Vagina (tissue), 2 donors: Measurements from ENCODE around the gene CYBC1. TPM values are rescaled to one million over a fixed set of nuclear protein-coding genes. Genes with fewer than 3 reads are reported as not detected.

Experiments
- DNase-seq, 2 donors: peaks; one replicate each; pipeline ENCODE4 v3.0.0-alpha.2; 2017; ENCODE audit errors: extremely low spot score in 2 of 2
- H3K27ac ChIP-seq: fragments of 200-600 bp; sonication (generic); one replicate; pipeline ENCODE4 v1.5.1; 2019
- H3K27me3 ChIP-seq: fragments of 200-600 bp; sonication (generic); one replicate; pipeline ENCODE4 v1.5.1; 2019
- H3K36me3 ChIP-seq, 2 donors: fragments of 200-600 bp; sonication (generic); one replicate each; pipeline ENCODE4 v1.5.1; 2017 to 2019
- H3K4me1 ChIP-seq: fragments of 200-600 bp; sonication (generic); one replicate; pipeline ENCODE4 v1.5.1; 2019
- H3K4me3 ChIP-seq, 2 donors: fragments of 200-600 bp; sonication (generic); 1 replicate in 1 of 2; 2 replicates in 1 of 2; pipeline ENCODE4 v1.5.1; 2016 to 2019
- H3K9me3 ChIP-seq: fragments of 200-600 bp; sonication (generic); one replicate; pipeline ENCODE4 v1.5.1; 2019
- POLR2A ChIP-seq, 2 donors: fragments of 450-650 bp; IDR thresholded peaks; one replicate each; pipeline ENCODE4 v1.6.1; 2017; ENCODE audit warnings: antibody characterized with exemption in 2 of 2, mild to moderate bottlenecking in 2 of 2, moderate library complexity in 2 of 2
- POLR2AphosphoS5 ChIP-seq, 2 donors: sonication (generic); formaldehyde crosslinking; IDR thresholded peaks; one replicate each; pipeline ENCODE4 v1.9.0; 2017; ENCODE audit warnings: antibody characterized with exemption in 2 of 2, mild to moderate bottlenecking in 2 of 2, low read depth in 1 of 2; ENCODE audit not compliant: insufficient read depth in 1 of 2
- intact Hi-C: fragments of 100-400 bp; cut with DNase I; formaldehyde crosslinking; loops from one replicate; pipeline ENCODE4 v1.15.1; 2023
- total RNA-seq: library from RNA; depleted of rRNA; stranded (reverse); fragments of >200 nt; gene quantifications from one replicate; pipeline ENCODE4 v1.2.3, GENCODE V29; 2016
- TF ChIP-seq, protein P1 (sequence below), 3 experiments: fragments of 450-650 bp in 2 of 3; fragments of 200-600 bp in 1 of 3; sonication (generic) in 1 of 3; IDR thresholded peaks; one replicate each; pipeline ENCODE4 v1.5.1; 2017 to 2019; ENCODE audit warnings: antibody characterized with exemption in 3 of 3, mild to moderate bottlenecking in 2 of 3, moderate library complexity in 2 of 3

CYBC1 gene
- total RNA-seq, 1 donor from 2014 or later, result 51.6 TPM

DNA sequence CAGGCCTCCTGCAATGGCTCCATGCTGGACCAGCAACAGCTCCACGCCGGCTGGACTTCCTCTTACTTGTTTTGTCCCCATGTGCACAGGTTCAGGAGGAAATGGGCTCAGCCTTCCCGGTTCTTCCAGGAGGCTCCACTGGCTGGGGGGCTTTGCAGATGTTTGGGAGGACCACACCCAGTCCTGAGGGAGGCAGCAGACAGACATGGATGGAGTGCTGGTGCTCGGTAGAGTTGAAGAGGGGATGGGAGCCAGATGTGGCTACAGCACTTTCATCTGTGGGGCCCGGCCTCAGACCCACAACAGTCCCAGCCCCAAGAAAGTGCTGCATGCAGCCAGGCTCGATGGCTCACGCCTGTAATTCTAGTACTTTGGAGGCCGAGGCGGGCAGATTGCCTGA lies 29.8 kb upstream of the CYBC1 start:
- Histone ChIP-seq H3K4me1 (no peaks in the 10 kb centered on the region), H3K9me3 (no peaks in the 10 kb centered on the region), H3K27ac (no peak overlapping the region), H3K4me3 (no peak overlapping the region), H3K27me3 (no peaks in the 10 kb centered on the region), H3K36me3 (peaks cover 0 to 73% of the 10 kb centered on the region in 2 donors)
- TF ChIP-seq, protein P1, sequence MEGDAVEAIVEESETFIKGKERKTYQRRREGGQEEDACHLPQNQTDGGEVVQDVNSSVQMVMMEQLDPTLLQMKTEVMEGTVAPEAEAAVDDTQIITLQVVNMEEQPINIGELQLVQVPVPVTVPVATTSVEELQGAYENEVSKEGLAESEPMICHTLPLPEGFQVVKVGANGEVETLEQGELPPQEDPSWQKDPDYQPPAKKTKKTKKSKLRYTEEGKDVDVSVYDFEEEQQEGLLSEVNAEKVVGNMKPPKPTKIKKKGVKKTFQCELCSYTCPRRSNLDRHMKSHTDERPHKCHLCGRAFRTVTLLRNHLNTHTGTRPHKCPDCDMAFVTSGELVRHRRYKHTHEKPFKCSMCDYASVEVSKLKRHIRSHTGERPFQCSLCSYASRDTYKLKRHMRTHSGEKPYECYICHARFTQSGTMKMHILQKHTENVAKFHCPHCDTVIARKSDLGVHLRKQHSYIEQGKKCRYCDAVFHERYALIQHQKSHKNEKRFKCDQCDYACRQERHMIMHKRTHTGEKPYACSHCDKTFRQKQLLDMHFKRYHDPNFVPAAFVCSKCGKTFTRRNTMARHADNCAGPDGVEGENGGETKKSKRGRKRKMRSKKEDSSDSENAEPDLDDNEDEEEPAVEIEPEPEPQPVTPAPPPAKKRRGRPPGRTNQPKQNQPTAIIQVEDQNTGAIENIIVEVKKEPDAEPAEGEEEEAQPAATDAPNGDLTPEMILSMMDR (IDR thresholded peaks at IDR 0.05), result no peak
- TF ChIP-seq POLR2A (IDR thresholded peaks at IDR 0.05) (no peak), POLR2AphosphoS5 (IDR thresholded peaks at IDR 0.05; ENCODE audit: insufficient read depth in 1 of 2, low read depth in 1 of 2) (no peak)
- no peak for DNase-seq
- intact Hi-C loops, result no loop called here

DNA sequence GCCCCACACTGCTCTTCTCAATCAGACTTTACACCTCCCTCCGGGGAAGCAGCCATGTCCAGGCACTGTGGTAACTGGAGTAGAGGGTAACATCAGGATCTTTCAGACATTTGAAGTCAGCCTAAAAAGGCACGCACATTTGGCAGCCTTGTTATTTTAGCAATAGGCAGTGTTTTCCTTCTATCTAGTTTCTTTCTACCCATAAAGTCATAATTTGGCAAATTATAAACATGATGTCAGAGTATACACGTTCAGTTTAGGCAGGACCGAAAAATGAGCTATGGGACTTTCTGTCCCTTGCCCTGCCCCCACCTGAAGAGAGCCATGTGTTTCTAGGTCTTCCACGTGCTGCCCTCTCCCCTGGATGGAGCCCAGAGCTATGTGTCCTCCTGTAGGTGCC lies 29.1 kb upstream of the CYBC1 start:
- TF ChIP-seq POLR2AphosphoS5 (IDR thresholded peaks at IDR 0.05; ENCODE audit: insufficient read depth in 1 of 2, low read depth in 1 of 2) (no peak), POLR2A (IDR thresholded peaks at IDR 0.05) (no peak)
- TF ChIP-seq, protein P1 (IDR thresholded peaks at IDR 0.05), result no peak
- intact Hi-C loops, result no loop called here
- peaks cover 0 to 66% of the 10 kb centered on the region in 2 donors for H3K36me3 ChIP-seq

DNA sequence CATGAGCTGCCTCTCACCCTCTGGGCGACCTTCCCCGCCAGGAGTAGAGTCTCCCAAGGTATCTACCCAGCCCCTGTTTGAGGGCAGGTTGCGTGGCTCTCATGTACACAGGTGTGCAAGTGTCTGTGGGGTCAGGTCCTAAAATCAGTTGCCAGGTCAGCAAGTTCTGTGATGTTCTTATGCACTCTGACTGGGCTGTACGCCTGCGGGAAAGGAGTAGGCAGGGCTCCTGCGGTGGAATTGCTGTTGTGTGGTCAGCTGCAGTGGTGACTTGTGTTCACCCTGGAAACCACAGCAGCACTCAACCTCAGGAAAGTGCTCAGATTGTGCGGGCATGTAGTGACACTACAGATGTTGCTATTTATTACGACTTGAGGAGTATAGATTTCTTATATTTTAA lies 27.4 kb upstream of the CYBC1 start:
- intact Hi-C loops, result no loop called here
- H3K4me3 ChIP-seq, result no peak overlapping the region
- no peak overlapping the region for H3K27ac ChIP-seq
- TF ChIP-seq POLR2AphosphoS5 (IDR thresholded peaks at IDR 0.05; ENCODE audit: insufficient read depth in 1 of 2, low read depth in 1 of 2), result no peak
- no peak for TF ChIP-seq POLR2A (IDR thresholded peaks at IDR 0.05)
- TF ChIP-seq, protein P1 (IDR thresholded peaks at IDR 0.05), result no peak
- no peaks in the 10 kb centered on the region for H3K9me3 ChIP-seq
- DNase-seq, result no peak
- no peaks in the 10 kb centered on the region for H3K27me3 ChIP-seq
- H3K36me3 ChIP-seq, result peaks cover 0 to 58% of the 10 kb centered on the region in 2 donors
- no peaks in the 10 kb centered on the region for H3K4me1 ChIP-seq

More for the DNA sequence above, 29.1 kb upstream of the CYBC1 start:
- no peak overlapping the region for H3K27ac ChIP-seq
- H3K27me3 ChIP-seq, result no peaks in the 10 kb centered on the region
- no peaks in the 10 kb centered on the region for H3K9me3 ChIP-seq
- H3K4me3 ChIP-seq, result no peak overlapping the region
- H3K4me1 ChIP-seq, result no peaks in the 10 kb centered on the region
- DNase-seq, result no peak

DNA sequence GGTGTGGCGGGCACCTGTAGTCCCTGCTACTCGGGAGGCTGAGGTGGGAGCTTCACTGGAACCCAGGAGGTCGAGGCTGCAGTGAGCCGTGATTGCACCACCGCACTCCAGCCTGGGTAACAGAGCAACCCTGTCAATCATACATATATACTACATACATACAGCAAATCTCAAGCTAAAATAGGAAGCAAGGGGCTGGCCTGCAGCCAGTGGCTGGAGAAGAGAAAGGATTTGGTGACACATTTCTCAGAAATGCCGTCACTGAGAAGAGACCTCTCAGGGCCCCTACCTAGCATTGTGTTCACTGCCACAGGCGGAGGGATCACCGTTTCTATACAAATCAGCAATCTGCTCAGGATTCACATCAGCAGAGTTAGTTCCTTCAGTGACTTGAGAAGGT lies 24.9 kb upstream of the CYBC1 start:
- intact Hi-C loops, result no loop called here
- no peak for DNase-seq
- no peak overlapping the region for H3K4me3 ChIP-seq

More for the DNA sequence above, 24.9 kb upstream of the CYBC1 start:
- Histone ChIP-seq H3K36me3 (peaks cover 0 to 47% of the 10 kb centered on the region in 2 donors), H3K9me3 (no peaks in the 10 kb centered on the region), H3K4me1 (no peaks in the 10 kb centered on the region), H3K27me3 (no peaks in the 10 kb centered on the region), H3K27ac (no peak overlapping the region)
- TF ChIP-seq, protein P1 (IDR thresholded peaks at IDR 0.05), result no peak
- TF ChIP-seq POLR2AphosphoS5 (IDR thresholded peaks at IDR 0.05; ENCODE audit: insufficient read depth in 1 of 2, low read depth in 1 of 2) (no peak), POLR2A (IDR thresholded peaks at IDR 0.05) (no peak)
